ENCODE data around the gene CREB1.

Gene CREB1

DNA sequence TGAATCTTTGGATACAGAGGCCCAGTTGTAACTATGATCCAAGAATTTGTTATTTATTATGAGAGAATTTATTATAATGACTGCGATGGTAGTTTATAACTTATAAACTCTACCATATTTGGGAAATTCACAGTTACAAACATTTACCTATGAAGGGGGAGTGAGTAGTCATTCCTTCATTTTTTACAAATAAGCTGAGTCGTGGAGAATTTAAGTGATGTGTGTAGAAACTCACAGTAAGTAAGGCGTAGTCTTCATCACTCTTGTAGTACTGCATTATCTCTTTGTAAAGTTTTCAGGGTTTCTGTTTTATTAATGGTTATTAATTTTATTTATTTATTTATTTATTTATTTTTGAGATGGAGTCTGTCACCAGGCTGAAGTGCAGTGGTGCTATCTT lies 13.5 kb downstream of the CREB1 start:
- DNase-seq, result no peak

DNA sequence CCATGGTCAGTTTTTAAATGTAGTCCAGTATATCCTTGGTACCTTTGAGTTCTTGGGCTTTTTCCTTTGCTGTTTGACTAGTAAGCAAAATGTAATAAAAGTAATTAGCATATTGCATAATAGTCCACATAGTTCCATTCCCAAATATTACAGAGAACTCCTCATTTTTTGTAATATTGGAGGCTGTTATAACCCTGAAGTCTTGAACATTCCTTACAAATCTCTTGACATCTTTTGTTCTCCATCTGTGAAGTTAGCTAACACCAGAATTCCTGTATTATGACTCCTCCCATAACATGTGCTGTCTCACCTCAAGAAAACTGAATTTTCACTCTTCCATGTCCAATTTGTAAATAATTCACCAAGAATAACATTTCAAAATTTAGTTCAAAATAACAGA lies 17.1 kb downstream of the CREB1 start:
- no peak for DNase-seq

DNA sequence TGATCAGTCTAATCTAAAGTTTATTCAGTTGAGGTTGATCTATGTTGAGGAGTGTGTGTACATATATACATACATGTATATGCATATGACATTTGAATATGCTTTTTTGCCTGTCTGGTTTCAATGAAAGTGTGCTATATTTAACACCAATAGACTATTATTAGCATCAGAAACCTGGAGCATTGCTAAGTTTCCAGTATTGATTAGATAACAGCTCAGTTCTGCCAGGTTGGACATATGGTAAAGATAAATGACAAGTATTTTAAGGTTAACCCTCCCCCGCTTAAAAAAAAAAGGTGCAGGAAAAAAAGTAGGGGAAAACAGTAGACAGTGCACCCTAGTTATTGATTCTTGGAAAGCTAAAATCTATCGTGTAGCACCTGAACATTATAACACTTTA lies 19.4 kb downstream of the CREB1 start:
- DNase-seq, result no peak

DNA sequence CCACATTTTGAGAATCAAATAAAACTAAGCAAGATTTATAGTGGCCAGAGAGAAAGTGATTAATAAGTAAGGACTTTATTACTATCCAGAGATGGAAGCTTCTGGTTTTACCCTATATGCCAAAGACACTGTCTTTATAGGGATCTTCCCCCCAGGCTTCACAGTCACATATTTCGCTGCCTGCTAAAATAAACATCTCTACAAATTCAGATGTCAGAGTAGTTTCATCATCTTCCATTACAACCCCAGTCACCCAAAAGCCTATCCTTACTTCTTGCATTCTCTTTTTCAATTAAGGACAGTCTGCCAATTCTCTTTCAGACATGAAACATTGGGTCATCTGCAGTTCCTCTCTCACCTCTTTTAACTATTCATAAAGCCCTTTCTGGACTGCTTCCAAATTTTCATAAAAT lies 28.3 kb downstream of the CREB1 start:
- DNase-seq, result peak in 1 of 2 donors; percentile 32

DNA sequence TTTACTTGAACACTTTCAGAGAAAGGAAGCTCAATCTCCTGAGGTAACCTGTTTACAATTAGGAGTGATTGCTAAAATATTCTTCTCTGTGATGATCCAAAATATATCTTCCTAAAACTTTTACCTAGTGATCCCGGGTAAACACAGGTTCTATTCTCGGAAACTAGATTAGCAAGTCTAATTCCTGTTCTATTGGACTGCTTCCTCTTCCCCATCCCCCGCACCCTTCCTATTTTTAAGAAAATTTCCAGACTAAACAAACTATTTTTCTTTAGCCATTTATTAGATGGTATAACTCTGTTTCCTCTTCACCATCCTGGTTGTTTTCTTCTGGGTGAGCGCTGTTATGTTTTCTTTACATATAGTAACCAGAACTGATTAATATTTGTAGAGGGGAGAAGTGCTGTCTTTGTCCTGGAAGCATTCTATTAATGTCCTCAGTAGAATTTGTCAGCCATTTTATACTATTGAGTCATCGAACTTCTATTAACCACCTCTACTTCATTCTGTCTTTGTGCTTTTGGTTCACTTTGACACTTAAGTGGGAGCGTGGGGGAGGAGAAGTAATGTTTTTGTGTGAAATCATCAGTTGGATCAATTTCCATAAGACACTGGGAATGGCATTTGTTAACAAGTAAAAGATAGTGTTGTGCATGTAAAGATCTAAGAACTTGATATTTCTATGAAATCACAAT lies 31.8 kb downstream of the CREB1 start:
- DNase-seq, result no peak

DNA sequence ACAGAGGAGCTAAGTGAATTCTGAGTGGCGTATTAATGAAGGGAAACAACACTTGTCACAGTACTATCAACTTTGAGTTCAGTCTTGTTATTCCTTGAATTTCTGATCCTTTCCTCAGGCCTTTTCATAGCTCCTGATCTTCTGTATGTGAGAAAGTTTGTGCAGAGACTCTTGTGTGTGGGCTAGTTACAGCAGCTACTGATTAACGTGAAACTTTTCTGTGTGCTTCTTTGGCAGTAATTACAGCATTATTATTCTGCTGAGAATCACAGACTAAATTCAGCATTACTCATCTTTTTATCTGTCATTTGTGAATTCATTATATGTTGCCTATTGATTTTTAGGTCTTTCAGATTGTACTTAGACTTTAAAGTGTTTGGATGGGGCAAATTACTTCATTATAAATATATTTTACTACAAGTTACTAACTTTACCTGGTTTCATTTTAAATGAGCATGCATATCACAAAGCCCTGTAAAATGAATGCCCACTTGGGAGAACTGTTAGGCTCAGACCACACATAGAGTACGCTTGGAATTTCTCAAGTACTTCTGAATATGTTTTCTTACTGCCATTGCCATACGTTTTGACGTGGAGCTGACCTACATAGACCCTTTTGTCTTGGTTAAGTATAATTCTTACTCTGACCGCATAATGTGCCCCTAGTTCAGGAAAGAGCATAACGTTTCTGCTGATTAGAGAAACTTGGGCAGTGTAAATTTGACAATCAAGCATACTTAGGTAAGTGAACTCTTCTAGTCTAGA lies 36.2 kb downstream of the CREB1 start:
- no peak for DNase-seq

DNA sequence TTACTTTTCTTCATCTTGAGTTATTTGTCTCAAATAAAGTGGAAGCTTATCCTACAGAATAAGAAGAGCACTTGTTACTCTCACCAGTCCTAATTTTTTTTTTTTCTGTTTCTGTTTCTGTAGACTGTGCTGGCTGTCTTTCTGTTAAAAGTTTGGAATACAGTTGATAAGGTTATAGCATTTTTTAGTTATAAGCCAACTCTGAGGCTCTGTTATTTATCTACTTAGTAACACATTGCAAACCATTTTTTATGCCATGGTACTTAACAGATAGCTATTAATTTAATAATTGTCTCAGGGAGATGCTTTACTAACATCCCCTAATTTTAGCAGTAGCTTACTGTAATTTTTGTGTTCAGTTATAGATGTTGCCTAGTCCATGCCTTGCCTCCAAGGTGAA lies 37.9 kb downstream of the CREB1 start:
- DNase-seq, result no peak

DNA sequence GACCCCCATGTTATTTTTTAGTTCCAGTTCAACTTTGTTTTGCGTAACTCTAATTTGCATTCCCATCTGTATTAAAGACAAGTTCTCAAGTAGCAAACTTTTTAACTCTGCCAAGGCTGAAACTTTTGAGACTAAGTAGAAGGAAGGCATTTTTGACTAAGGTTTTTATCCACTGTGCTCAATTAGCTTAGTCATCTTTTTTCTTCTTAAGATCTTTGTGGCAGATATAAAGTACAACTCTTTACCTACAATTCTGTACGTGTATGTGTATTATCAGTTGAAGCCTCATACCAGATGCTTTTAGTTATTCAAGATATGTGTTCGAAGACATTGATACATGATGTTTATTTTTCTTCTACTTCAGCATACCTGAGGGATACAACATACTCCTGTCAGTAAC lies 41.6 kb downstream of the CREB1 start:
- DNase-seq, result no peak

DNA sequence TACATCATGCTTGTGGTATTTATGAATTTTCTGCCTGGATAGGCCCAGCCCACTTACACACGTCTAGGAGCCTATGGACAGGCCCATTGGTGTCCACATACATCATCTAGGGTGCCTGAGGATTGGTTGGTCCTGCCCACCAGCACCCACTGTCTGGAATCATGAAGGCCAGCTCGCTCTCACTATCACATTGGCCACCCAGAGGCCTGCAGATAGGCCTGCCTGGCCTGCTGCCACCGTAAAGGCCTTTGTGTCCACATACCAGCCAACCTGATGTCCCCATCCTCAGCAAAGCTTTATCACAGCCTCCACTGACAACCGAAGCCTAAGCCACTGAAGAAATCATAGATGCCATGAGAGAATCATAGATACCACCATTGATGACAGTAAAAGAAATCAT lies 55.2 kb downstream of the CREB1 start:
- no peak for DNase-seq

DNA sequence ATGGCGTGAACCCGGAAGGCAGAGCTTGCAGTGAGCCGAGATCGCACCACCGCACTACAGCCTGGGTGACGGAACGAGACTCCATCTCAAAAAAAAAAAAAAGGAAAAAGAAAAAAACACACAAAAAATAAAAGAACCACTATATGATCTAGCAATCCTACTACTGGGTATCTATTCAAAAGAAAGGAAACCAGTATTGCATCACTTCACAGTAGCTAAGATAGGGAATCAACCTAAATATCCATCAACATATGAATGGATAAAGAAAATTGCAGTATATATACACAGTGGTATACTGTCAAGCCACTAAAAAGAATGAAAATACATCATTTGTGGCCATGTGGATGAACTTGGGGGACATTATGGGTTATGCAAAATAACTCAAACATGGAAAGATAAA lies 57.5 kb downstream of the CREB1 start:
- no peak for DNase-seq

DNA sequence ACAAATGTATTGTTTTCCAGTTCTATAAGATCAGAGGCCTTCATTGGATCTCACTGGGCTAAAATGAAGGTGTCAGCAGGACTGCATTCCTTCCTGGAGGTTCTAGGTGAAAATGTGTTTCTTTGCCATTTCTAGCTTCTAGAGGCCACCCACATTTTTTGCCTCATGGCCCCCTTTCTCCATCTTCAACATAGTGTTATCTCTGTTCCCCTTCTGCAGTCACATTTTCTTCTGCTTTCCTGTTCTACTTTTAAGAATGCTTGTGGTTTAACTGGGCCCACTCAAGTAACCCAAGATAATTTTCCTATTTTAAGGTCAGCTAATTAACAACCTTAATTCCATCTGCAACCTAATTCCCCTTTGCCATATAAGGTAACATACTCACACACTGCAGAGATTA lies 59.4 kb downstream of the CREB1 start:
- DNase-seq, result no peak

DNA sequence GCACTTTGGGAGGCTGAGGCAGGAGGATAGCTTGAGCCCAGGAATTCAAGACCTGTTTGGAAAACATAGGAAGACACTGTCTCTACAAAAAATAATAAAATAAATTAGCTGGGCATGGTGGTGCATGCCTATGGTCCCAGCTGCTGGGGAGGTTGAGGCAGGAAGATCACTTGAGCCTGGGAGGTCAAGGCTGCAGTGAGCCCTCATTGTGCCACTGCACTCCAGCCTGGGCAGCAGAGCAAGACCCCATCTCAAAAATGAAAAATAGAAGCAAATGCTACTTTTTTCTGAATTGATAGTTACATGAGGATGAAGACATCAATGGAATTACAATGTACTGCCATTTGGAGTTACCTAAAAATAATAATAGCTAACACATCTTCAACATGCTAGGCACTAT lies 63.5 kb downstream of the CREB1 start:
- no peak for DNase-seq

DNA sequence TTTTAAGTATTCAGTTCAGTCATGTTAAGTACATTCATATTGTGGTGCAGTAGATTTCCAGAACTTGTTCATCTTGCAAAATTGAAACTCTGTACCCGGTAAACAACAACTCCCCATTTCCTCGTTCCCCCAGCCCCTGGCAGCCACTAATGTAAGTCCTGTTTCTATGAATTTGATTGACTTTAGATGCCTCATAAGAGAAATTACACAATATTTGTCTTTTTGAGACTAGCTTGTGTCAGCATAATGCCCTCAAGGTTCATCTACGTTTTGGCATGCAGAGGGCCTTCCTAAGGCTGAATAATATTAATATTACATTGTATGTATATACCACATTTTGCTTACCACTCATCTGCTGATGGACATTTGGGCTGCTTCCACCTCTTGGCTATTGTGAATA lies 64.5 kb downstream of the CREB1 start:
- DNase-seq, result no peak

DNA sequence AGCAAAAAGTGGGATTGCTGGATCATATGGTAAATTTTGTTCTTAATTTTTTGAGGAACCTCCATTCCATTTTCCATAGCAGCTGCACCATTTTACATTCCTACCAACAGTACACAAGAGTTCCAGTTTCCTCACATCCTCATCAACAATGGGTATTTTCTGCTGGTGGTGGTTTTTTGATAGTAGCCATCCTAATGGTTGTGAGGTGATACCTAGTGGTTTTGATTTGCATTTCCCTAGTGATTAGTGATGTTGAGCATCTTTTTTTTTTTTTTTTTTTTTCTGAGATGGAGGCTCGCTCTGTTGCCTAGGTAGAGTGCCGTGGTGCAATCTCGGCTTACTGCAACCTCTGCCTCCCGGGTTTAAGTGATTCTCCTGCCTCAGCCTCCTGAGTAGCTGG lies 65.0 kb downstream of the CREB1 start:
- no peak for DNase-seq

DNA sequence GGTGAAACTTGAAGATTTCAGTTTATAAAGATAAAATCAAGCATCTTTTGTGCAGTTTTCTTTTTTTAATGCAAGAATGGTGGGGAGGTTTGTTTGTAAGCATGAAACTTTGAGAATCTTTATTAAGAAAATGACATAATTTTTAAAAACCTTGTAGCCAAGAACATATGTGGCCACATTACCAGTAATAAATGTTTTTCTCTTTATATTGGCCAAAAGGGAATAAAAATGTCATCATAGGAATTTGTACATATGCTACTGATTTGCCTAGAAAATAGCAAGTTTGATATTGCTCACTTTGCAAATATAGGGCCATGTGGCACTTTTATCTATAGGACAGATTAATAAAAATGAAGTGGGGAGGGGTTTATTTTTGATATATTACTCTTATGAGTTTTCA lies 69.9 kb downstream of the CREB1 start:
- no peak for DNase-seq

DNA sequence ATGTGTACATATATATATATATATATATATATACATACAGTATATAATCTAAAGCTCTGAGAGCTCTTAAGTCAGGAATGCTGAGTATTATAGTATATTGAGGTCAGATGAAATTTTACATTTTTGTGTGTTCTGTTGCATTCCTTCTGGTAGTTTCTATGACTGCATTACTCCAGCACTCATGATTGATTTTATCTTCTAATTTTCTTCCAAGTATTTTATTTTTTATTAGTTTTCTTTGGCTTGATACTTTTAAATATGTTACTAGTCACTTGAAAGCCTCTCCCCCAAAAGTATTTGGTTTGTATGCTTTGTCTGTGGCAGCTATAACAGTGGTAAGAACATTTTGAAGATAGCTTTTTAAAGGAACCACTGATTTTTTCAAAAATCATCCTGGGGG lies 70.5 kb downstream of the CREB1 start:
- no peak for DNase-seq

DNA sequence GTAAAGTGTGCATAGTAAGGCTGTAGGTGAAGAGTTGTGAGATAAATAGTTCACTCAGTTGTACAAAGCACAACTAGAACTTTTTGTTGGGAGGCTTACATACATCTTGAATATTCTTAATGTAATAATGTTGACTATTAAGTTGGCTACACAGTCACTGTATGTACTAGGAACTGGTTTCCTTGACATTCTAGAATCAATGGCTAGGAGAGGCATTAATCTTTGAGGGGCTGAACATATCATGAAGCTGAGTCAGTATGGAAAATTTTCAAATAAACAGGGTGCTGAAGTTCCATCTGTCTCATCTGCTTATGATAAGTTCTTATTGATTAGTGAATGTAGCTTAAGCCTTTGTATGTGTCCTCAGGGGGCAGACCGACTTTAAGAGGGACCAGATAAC lies 72.0 kb downstream of the CREB1 start:
- no peak for DNase-seq

DNA sequence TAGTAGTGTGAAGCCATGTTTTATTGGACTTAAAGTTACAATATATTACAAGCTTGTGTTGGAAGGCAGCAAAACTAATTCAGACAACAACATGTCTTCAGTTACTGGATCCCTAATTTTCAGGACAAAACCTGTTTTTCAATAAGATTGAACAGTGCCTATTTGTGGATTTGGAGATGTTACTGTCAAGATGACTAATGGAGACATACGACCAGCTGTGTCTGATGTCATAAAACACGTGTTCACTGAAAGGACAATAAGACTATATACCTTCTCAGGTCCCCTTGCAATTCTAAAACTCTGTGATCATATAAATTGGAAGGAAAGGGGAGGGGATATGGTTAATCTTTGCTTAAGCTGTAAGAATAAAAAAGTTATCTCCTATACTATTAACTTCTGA lies 73.7 kb downstream of the CREB1 start:
- no peak for DNase-seq

DNA sequence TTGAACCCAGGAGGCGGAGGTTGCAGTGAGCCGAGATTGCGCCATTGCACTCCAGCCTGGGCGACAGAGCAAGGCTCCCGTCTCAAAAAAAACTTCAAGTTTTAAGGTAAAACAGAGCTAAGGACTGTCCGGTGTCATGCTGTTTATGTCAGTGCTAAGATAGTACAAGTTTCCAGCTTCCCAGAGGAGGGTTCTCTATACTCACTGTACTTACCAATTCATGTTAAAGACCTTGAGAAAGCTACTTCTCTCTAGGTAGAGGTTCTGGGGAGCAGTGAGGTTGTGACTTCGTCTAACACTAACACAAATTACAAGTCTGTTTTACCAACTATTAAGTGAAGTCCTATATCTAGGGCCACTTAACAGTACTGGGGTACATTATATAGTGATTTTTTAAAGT lies 76.6 kb downstream of the CREB1 start:
- DNase-seq, result no peak

DNA sequence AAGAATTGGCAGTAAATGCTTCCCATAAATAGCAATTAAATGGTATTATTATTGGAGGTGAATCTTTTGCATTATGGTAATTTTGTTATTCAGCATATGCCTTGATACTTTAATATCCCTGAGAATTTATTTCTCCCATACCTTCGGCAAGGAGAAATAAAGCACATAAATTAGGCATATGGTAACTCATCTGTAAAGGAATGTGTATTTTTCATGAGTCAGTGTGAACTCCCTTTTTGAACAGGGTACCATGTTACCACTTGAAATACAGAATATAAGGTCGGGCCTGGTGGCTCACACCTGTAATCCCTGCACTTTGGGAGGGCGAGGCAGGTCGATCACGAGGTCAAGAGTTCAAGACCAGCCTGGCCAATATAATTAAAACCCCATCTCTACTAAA lies 77.1 kb downstream of the CREB1 start:
- DNase-seq, result no peak

DNA sequence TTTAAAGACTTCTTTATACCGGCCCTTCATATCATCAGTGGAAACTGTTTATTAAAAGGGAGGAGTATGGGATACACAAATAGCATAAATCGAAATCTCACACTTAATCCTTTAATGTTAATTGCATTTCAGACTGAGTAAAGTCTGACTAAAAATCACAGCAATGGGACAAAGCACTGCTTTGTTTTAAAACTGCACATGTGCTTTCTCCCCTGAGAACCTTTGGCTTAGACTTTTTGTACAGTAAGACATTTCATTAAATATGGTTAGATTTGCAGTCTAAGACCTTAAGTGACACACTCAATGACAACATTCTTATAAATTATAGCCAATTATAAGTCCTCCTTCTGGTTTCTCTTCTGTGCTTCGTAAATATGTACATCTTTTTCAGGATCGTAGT lies 83.0 kb downstream of the CREB1 start:
- DNase-seq, result no peak

DNA sequence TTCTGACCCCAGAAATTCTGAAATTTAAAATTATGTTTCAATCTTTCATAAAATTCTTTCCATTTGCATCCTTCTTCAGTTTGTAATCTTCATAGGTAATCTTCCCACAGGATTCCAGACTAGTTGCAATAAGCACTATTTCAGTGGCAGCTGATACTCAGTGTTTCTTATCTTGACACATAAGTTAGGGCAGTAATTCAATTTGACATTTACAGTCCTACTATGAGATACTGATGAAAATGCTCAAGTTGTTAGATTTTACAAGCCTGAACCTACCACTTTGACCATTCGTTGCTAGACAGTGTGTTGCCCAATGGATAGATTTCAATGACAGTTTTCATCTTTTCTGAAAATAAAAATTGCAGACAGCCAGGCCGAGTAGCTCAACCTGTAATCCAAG lies 85.1 kb downstream of the CREB1 start:
- no peak for DNase-seq

DNA sequence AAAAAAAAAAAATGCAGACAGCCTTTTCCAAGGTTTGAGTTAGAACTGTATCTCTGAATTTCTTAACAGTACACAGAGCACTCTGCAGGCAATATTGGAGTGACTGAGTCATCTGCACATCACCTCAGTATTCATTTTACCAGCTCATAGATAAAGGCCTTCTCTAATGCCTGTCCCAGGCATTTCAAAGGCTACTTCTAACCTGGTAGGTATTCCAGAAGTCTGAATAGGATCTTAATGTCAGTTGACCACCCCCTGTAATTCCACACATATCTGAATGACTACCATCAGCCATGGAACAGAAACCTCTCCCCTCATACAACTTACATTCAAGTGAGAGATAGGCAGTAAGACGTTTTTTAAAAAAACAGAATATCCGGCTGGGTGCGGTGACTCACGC lies 86.4 kb downstream of the CREB1 start:
- no peak for DNase-seq

DNA sequence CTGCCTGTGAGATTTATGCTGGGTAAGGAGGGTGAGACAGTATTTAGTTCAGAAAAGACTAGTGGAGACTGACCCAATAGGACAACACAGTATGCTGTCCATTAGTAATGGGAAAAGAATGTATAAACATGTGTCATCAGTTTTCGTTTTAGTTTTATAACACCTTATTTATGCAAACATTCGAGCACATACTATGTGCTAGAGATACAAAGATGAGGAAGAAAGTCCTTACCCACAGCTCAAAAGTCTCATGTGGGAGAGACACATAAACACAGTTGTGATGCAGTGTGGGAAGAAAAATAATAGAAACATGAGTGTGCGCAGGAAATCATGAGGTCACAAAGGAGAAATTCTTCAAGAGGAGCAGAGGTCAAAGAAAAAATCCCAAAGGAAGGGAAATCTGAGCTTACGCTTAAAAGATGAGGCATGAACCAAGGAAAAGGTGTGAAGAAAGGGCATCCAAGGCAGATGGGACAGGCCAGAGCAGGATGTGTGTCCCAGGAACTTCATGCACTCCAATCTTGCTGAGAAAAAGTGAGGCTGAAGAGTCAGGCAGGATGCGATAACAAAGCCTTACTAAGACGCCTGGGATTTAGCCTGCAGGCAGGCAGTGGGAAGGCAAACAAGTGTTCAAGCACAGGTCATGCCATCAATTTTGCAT lies 87.4 kb downstream of the CREB1 start:
- no peak for DNase-seq
